Suprapubic skin (tissue), 4 donors: Measurements from ENCODE around the gene LHX6. TPM values are rescaled to one million over a fixed set of nuclear protein-coding genes. Genes with fewer than 3 reads are reported as not detected.

Experiments used
- DNase-seq, 2 donors: peaks; one replicate each; pipeline ENCODE4 v3.0.0-alpha.2; 2019; ENCODE audit warnings: low spot score in 2 of 2
- H3K27ac ChIP-seq: fragments of 200-600 bp; sonication (generic); one replicate; pipeline ENCODE4 v1.5.1; 2019
- H3K27me3 ChIP-seq: fragments of 200-600 bp; sonication (generic); one replicate; pipeline ENCODE4 v1.5.1; 2019
- H3K36me3 ChIP-seq: fragments of 200-600 bp; sonication (generic); one replicate; pipeline ENCODE4 v1.5.1; 2019
- H3K4me1 ChIP-seq: fragments of 200-600 bp; sonication (generic); one replicate; pipeline ENCODE4 v1.5.1; 2019
- H3K4me3 ChIP-seq: fragments of 200-600 bp; sonication (generic); one replicate; pipeline ENCODE4 v1.5.1; 2019; ENCODE audit warnings: mild to moderate bottlenecking
- H3K9me3 ChIP-seq: fragments of 200-600 bp; sonication (generic); one replicate; pipeline ENCODE4 v1.5.1; 2019
- CTCF ChIP-seq, 2 donors: fragments of 200-600 bp in 1 of 2; fragments of 450-650 bp in 1 of 2; sonication (generic) in 1 of 2; IDR thresholded peaks; one replicate each; pipeline ENCODE4 v1.5.1; 2016 to 2019; ENCODE audit warnings: antibody characterized with exemption in 2 of 2, mild to moderate bottlenecking in 1 of 2, moderate library complexity in 1 of 2
- EP300 ChIP-seq: sonication (generic); formaldehyde crosslinking; IDR thresholded peaks from one replicate; pipeline ENCODE4 v1.6.1; 2017; ENCODE audit warnings: antibody characterized with exemption
- POLR2A ChIP-seq, 2 donors: fragments of 450-650 bp; IDR thresholded peaks; one replicate each; pipeline ENCODE4 v1.6.1; 2017; ENCODE audit warnings: antibody characterized with exemption in 2 of 2, mild to moderate bottlenecking in 2 of 2, moderate library complexity in 2 of 2
- POLR2AphosphoS5 ChIP-seq, 3 donors: sonication (generic); formaldehyde crosslinking; IDR thresholded peaks; one replicate each; pipeline ENCODE4 v1.6.1; 2017; ENCODE audit warnings: antibody characterized with exemption in 3 of 3
- WGBS: methylation state at CpG from one replicate; pipeline ENCODE4 v1.1.5; 2018; 5-methylcytosine and 5-hydroxymethylcytosine counted together
- total RNA-seq, 4 donors: library from RNA; depleted of rRNA; stranded (reverse); fragments of >200 nt; gene quantifications; one replicate each; pipeline ENCODE4 v1.1.0, GENCODE V29; 2016

LHX6 gene
- total RNA-seq, 4 donors from 2014 or later, result 1.4 to 7.3 (median 3.4) TPM

- Histone ChIP-seq H3K27me3 (no peaks in the 10 kb centered on the region), H3K27ac (no peak overlapping the region), H3K36me3 (no peaks in the 10 kb centered on the region), H3K9me3 (no peaks in the 10 kb centered on the region), H3K4me1 (peaks cover 31% of the 10 kb centered on the region), H3K4me3 (peak overlapping the region; percentile 100)
- TF ChIP-seq POLR2A (IDR thresholded peaks at IDR 0.05), result no peak
- no peak for TF ChIP-seq POLR2AphosphoS5 (IDR thresholded peaks at IDR 0.05)
- TF ChIP-seq CTCF (IDR thresholded peaks at IDR 0.05), result no peak
- TF ChIP-seq EP300, result no peak
- WGBS, result 18% methylated on average over 6 of the region's 6 CpGs
- no peak for DNase-seq
Measured at GRCh38 chr9:122159925-122160246, 68.9 kb downstream of the LHX6 start.

GRCh38 chr9:122159026-122159924 is 69.5 kb downstream of the LHX6 start, which contains the start of the genes MORN5 and NDUFA8:
TSS of gene MORN5 (plus strand) at chr9:122159908. CDS start at chr9:122159973, 65 bp downstream.
TSS of gene NDUFA8 (minus strand) at chr9:122159779. CDS start at chr9:122159677, 102 bp downstream.
- DNase-seq, result peak; percentile 97 to 98
- Histone ChIP-seq H3K27ac (peak within 1 kb of the TSS; percentile 86), H3K27me3 (no peaks in the 10 kb centered on the region), H3K4me1 (peaks cover 31% of the 10 kb centered on the region), H3K4me3 (peak within 1 kb of the TSS; percentile 100), H3K36me3 (no peaks in the 10 kb centered on the region), H3K9me3 (no peaks in the 10 kb centered on the region)
- WGBS, result under 1% methylated on average over 56 of the region's 56 CpGs
- TF ChIP-seq POLR2A (IDR thresholded peaks at IDR 0.05), result peak in 1 of 2 donors; percentile 42
- TF ChIP-seq POLR2AphosphoS5 (IDR thresholded peaks at IDR 0.05), result no peak
- no peak for TF ChIP-seq EP300
- peak in 1 of 2 donors; percentile 16 for TF ChIP-seq CTCF (IDR thresholded peaks at IDR 0.05)

GRCh38 chr9:122158202-122158601 is 70.6 kb downstream of the LHX6 start:
- TF ChIP-seq EP300 (no peak), CTCF (IDR thresholded peaks at IDR 0.05) (peak in 1 of 2 donors; percentile 38), POLR2A (IDR thresholded peaks at IDR 0.05) (no peak), POLR2AphosphoS5 (IDR thresholded peaks at IDR 0.05) (no peak)
- peak in 1 of 2 donors; percentile 31 for DNase-seq
- H3K4me3 ChIP-seq, result peak overlapping the region; percentile 100

DNA sequence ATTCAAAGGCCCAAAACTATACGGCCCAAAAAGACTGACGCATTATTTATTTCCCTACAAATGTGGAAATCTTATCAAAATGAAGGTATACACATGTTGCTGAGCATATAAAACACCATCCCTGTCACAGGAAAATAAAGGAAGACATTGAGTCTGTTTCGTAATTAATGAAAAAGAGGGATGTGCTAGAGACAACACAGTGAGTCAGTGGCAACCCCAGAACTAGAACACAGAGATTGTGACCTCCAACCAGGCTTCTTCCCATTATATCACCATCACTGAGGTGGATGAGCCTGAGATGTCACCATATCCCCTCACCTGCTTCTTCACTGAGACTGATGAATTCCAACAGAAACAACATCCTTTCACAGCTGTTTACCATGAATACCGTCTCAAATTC is 73.0 kb downstream of the LHX6 start:
- no peak overlapping the region for H3K27ac ChIP-seq
- no peak for DNase-seq
- peaks cover 4% of the 10 kb centered on the region for H3K36me3 ChIP-seq
- TF ChIP-seq CTCF (IDR thresholded peaks at IDR 0.05) (no peak), POLR2AphosphoS5 (IDR thresholded peaks at IDR 0.05) (no peak), EP300 (no peak), POLR2A (IDR thresholded peaks at IDR 0.05) (no peak)
- no peaks in the 10 kb centered on the region for H3K27me3 ChIP-seq
- no peaks in the 10 kb centered on the region for H3K9me3 ChIP-seq
- H3K4me1 ChIP-seq, result peaks cover 36% of the 10 kb centered on the region
- WGBS, result 80% methylated on average over 4 of the region's 4 CpGs
- H3K4me3 ChIP-seq, result no peak overlapping the region

More at GRCh38 chr9:122158202-122158601, 70.6 kb downstream of the LHX6 start:
- 76% methylated on average over 3 of the region's 3 CpGs for WGBS
- Histone ChIP-seq H3K27me3 (no peaks in the 10 kb centered on the region), H3K4me1 (peaks cover 31% of the 10 kb centered on the region), H3K9me3 (no peaks in the 10 kb centered on the region), H3K36me3 (no peaks in the 10 kb centered on the region), H3K27ac (no peak overlapping the region)

Other genes with a start within 250 kb of the LHX6 start
- 10 to 100 TPM in 2 of 4 donors, 1 to 10 TPM in 2; 7.2 to 12.1 (median 9.9) TPM for gene TTLL11, start 135.6 kb downstream of the LHX6 start, total RNA-seq
- gene NDUFA8, start 69.2 kb downstream of the LHX6 start, total RNA-seq, result 10 to 100 TPM; 16.3 to 34.4 (median 30.2) TPM
- gene MORN5, start 69.0 kb downstream of the LHX6 start, total RNA-seq, result not detected
- 10 to 100 TPM; 10.2 to 15.8 (median 11.9) TPM for gene RBM18, start 35.9 kb upstream of the LHX6 start, total RNA-seq
- 10 to 100 TPM; 41.3 to 75.2 (median 44.2) TPM for gene MRRF, start 35.9 kb upstream of the LHX6 start, total RNA-seq
- gene PTGS1, start 142.1 kb upstream of the LHX6 start, total RNA-seq, result 100 to 1,000 TPM in 1 of 4 donors, 10 to 100 TPM in 3; 64.3 to 124 (median 73.1) TPM
- not detected for gene OR1J1, start 249.0 kb upstream of the LHX6 start, total RNA-seq